Ovary (tissue), 9 donors: ENCODE measurements around the gene TMEM72. TPM values are rescaled to one million over a fixed set of nuclear protein-coding genes. Genes with fewer than 3 reads are reported as not detected.

Experiments
- DNase-seq, 5 donors: peaks; one replicate each; pipeline ENCODE4 v3.0.0-alpha.2; 2019 to 2020
- H3K27ac ChIP-seq, 2 donors: fragments of 200-600 bp; one replicate each; pipeline versions ENCODE4 v1.5.1 to v1.8.0; 2019 to 2022
- H3K27me3 ChIP-seq: fragments of 200-600 bp; one replicate; pipeline ENCODE4 v1.8.0; 2022
- H3K36me3 ChIP-seq: fragments of 200-600 bp; sonication (generic); one replicate; pipeline ENCODE4 v1.5.1; 2019
- H3K4me1 ChIP-seq: one replicate; pipeline ENCODE4 v1.8.1; 2013; ENCODE audit warnings: mild to moderate bottlenecking, moderate library complexity; ENCODE audit not compliant: insufficient read depth
- H3K4me3 ChIP-seq: fragments of 200-600 bp; sonication (generic); one replicate; pipeline ENCODE4 v1.5.1; 2017
- H3K9me3 ChIP-seq, 2 donors: fragments of 200-600 bp in 1 of 2; sonication (generic) in 1 of 2; one replicate each; pipeline versions ENCODE4 v1.5.1 to v1.8.1; 2013 to 2019; ENCODE audit warnings: mild to moderate bottlenecking in 1 of 2, moderate library complexity in 1 of 2
- CTCF ChIP-seq, 3 donors: fragments of 450-650 bp in 2 of 3; fragments of 200-600 bp in 1 of 3; IDR thresholded peaks; one replicate each; pipeline versions ENCODE4 v1.5.1 to v1.8.0; 2016 to 2022; ENCODE audit warnings: antibody characterized with exemption in 3 of 3, mild to moderate bottlenecking in 1 of 3
- EP300 ChIP-seq: sonication (generic); formaldehyde crosslinking; IDR thresholded peaks from one replicate; pipeline ENCODE4 v1.6.1; 2017; ENCODE audit warnings: antibody characterized with exemption
- POLR2A ChIP-seq: fragments of 450-650 bp; IDR thresholded peaks from one replicate; pipeline ENCODE4 v1.6.1; 2017; ENCODE audit warnings: antibody characterized with exemption, mild to moderate bottlenecking, moderate library complexity
- WGBS, 3 donors: extraction: QIAGEN DNeasy Blood & Tissue Kit in 1 of 3; methylation state at CpG; one replicate each; pipeline versions ENCODE4 v1.1.5 to v1.1.7; 2013 to 2017; 5-methylcytosine and 5-hydroxymethylcytosine counted together
- intact Hi-C, 4 donors: fragments of 100-400 bp; cut with DNase I; formaldehyde crosslinking; loops; one replicate each; pipeline versions ENCODE4 v1.11.0 to v1.15.1; 2022 to 2023
- polyA plus RNA-seq, 2 donors: library from polyadenylated mRNA; stranded (reverse); fragments of 200-250 nt in 1 of 2; fragments of 350-450 nt in 1 of 2; fragmentation: Illumina TruSeq in 1 of 2; extraction: RNeasy Lipid Tissue Mini Kit (QIAGEN cat#74804) in 1 of 2; gene quantifications; one replicate each; pipeline ENCODE4 v1.2.3, GENCODE V29; 2013 to 2014
- total RNA-seq, 7 donors: library from RNA; depleted of rRNA in 2 of 7; stranded (reverse); fragments of >200 nt in 2 of 7; fragmentation: NEBNext Ultra II Directional in 3 of 7; extraction: Animal tissue kit (Norgen Biotek cat#: 25700) in 3 of 7; gene quantifications; one replicate each; pipeline versions ENCODE4 v1.1.0 to v1.2.4, GENCODE V29; 2016 to 2023
- donor health status: DM: no; HTN: no; CAD: no; lungs with moderate emphysema.
- donor health status: DM: no; HTN: no; CAD: no.
- donor health status: Bipolar disorder and iron deficiency.
- donor health status: DM: yes; HTN: yes; CAD: no.
- donor health status: DM: no; HTN: no; CAD: no.
- donor health status: DM: yes; HTN: yes; CAD: no.

TMEM72 gene
- total and polyA plus RNA-seq, 9 donors: 0.05 TPM; not detected in 8

GRCh38 chr10:44895280-44895679 lies 15.9 kb upstream of the TMEM72 start:
- DNase-seq: no peak
- H3K4me3 ChIP-seq: no peak overlapping the region
- intact Hi-C loops: no loop called here
- H3K36me3 ChIP-seq: no peaks in the 10 kb centered on the region
- H3K27ac ChIP-seq: no peak overlapping the region
- no peaks in the 10 kb centered on the region for H3K27me3 ChIP-seq
- no peaks in the 10 kb centered on the region for H3K4me1 ChIP-seq
- no peaks in the 10 kb centered on the region for H3K9me3 ChIP-seq
- 81 to 93% (median 88%) methylated on average over 5 of the region's 5 CpGs for WGBS, 3 donors
- TF ChIP-seq CTCF (IDR thresholded peaks at IDR 0.05) (no peak), EP300 (no peak), POLR2A (no peak)

- TF ChIP-seq POLR2A: no peak
- no peak for TF ChIP-seq CTCF (IDR thresholded peaks at IDR 0.05)
- TF ChIP-seq EP300: no peak
- 91 to 93% (median 92%) methylated on average over 7 of the region's 7 CpGs for WGBS, 3 donors
- H3K9me3 ChIP-seq: no peaks in the 10 kb centered on the region
- no peaks in the 10 kb centered on the region for H3K4me1 ChIP-seq
- H3K27me3 ChIP-seq: no peaks in the 10 kb centered on the region
- DNase-seq: no peak
- no peak overlapping the region for H3K4me3 ChIP-seq
- intact Hi-C loops: no loop called here
- H3K36me3 ChIP-seq: no peaks in the 10 kb centered on the region
- no peak overlapping the region for H3K27ac ChIP-seq
These were observed 14.1 kb upstream of the TMEM72 start for GRCh38 chr10:44897049-44897448.

- intact Hi-C loops: no loop called here
- Histone ChIP-seq H3K4me3 (no peak overlapping the region), H3K4me1 (no peaks in the 10 kb centered on the region), H3K27ac (no peak overlapping the region), H3K9me3 (no peaks in the 10 kb centered on the region), H3K36me3 (no peaks in the 10 kb centered on the region), H3K27me3 (no peaks in the 10 kb centered on the region)
- WGBS, 3 donors: 47 to 65% (median 55%) methylated on average over 4 of the region's 4 CpGs
- TF ChIP-seq CTCF (IDR thresholded peaks at IDR 0.05): no peak
- no peak for TF ChIP-seq EP300
- TF ChIP-seq POLR2A: no peak
- DNase-seq: no peak
These were observed 12.5 kb upstream of the TMEM72 start for GRCh38 chr10:44898665-44899064.

- no peak overlapping the region for H3K27ac ChIP-seq
- no peaks in the 10 kb centered on the region for H3K9me3 ChIP-seq
- no peaks in the 10 kb centered on the region for H3K27me3 ChIP-seq
- WGBS, 3 donors: 70 to 88% (median 77%) methylated on average over 5 of the region's 5 CpGs
- no peak for TF ChIP-seq EP300
- no peak for TF ChIP-seq POLR2A
- TF ChIP-seq CTCF (IDR thresholded peaks at IDR 0.05): no peak
- H3K36me3 ChIP-seq: no peaks in the 10 kb centered on the region
- no peak for DNase-seq
- no peak overlapping the region for H3K4me3 ChIP-seq
- no peaks in the 10 kb centered on the region for H3K4me1 ChIP-seq
- intact Hi-C loops: no loop called here
These were observed 11.6 kb upstream of the TMEM72 start for GRCh38 chr10:44899450-44900080.
